DMS153 (cell line): ENCODE measurements around the gene RASGRP3.
"Not testable (repeated sequence)": the region's sequence is repeated elsewhere in the genome, so short reads cannot be mapped to it uniquely, and the experiment has no call there.

Experiments
- DNase-seq: peaks from one replicate; lab custom pipeline; 2025; lab: John Stamatoyannopoulos, UW

The RASGRP3 gene

DNA sequence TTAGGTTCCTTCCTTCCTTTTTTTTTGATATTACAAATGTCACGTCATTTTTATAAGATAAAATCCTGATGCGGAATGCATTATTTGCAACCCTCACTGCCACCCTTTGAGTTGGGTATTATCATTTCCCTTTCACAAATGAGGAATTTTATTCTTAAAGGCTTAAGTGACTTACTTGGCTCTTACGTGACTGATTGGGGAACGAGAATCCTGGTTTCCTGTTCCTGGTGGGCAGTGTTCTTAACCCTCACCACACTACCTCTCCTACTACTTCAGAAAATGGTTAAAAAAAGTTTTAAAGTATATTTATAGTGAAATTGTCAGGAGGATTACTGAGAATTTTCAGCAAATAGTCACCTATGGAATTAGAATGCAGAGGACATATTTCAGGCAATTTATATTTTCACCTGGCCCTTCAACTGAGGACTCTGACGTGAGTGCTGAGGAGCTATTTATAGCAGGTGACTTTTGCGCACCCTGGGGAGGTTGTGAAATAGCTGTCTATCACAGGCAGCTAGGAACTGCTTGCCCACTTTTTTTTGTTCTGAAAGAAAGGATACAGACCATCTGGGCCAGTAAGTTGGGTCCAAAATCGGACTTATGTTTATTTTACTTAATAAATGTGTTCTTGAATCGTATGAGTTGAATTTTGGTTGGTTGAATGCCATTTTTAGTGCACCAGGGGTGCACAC is 18.7 kb upstream of the RASGRP3 start:
- DNase-seq = no peak

DNA sequence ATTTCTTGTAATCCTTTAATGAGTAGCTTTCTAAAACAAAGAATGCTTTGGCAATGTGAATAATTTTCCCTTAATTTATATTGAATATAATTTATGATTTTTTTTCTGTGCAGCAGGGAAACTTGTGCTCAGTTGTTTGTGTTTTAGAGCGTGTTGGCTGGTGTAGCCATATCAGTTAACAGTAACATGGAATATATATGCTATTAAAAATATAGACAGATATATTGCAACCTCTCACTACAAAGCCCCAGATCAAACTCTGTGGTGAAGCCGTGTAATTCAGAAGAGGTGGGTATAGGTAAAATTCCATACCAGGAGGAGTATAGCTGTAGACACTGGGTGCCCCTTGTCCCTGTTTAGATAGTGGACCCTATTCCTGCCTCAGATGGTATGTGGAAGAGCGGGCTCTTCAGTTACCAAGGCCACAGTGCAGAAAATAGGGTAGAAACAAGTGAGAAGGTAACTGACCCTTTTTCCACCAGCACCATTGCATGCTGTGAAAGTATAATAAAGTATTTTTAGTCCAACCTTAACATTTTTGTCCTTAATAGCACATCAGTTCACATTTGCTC is 18.1 kb upstream of the RASGRP3 start:
- DNase-seq = no peak

DNA sequence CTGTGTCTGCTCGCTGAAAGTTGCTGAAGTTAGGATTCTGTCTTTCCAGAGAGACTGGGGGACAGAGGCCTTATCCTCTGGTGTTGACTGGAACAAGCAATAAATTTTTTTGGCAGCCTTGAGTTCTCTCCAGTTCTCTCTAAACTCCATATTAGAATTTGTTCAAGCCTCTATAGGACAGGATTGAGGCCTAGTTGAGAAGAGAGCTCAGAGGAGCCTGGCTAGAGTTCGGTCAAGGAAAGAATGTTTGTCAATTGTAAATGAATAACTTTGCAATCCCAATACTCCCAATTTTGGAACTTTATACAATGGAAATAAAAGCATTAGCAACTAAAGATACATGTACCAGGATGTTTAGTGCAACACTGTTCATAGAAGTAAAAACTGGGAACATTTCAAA is 16.7 kb upstream of the RASGRP3 start:
- no peak for DNase-seq

DNA sequence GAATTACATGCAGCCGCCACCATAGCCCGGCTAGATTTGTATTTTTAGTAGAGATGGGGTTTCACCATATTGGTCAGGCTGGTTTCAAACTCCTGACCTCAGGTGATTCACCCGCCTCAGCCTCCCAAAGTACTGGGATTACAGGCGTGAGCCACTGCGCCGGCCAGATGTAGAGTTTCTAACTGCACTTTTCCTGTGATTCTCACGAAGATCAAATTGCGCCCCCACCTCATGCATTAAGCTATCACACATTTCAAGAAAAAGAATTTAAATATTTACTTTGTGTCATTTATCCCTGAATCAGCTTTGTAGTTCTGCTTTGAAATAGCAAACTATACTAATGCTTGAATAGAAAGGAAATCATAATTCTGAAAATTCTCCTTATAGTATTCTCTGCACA is 13.9 kb upstream of the RASGRP3 start:
- not testable (repeated sequence) for DNase-seq

DNA sequence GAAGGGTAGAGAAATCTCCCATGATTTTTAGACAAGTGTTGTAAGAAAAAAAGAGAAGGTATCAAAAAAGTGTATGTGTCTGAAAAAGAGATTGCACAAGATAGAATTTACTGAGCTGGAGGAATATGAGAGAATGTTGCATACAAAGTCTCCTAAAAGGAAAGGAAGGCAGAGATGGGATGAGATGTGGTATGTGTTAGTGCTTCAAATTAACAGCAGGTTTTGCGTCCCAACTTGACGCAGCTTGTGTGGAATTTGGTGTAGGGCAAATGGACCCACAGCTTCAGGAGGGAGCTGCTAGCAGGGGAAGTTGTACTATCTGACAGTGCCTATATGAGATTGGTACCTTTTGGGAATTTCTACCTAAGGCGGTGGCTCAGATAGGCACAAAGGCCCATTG is 9.0 kb upstream of the RASGRP3 start:
- no peak for DNase-seq

DNA sequence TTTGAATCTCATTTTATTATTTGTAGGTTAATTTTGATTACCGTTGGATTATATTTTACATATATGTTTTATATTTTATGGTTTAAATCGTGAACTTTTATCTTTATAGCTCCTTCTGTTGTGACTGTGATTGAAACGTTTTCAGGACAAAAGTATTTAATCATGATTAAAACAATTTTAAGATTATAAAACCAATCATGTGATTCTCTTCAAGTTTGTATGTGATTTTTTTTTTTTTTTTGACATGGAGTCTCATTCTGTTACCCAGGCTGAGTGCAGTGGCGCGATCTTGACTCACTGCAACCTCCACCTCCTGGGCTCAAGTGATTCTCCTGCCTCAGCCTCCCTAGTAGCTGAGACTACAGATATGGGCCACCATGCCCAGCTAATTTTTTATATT is 7.2 kb upstream of the RASGRP3 start:
- DNase-seq = no peak

DNA sequence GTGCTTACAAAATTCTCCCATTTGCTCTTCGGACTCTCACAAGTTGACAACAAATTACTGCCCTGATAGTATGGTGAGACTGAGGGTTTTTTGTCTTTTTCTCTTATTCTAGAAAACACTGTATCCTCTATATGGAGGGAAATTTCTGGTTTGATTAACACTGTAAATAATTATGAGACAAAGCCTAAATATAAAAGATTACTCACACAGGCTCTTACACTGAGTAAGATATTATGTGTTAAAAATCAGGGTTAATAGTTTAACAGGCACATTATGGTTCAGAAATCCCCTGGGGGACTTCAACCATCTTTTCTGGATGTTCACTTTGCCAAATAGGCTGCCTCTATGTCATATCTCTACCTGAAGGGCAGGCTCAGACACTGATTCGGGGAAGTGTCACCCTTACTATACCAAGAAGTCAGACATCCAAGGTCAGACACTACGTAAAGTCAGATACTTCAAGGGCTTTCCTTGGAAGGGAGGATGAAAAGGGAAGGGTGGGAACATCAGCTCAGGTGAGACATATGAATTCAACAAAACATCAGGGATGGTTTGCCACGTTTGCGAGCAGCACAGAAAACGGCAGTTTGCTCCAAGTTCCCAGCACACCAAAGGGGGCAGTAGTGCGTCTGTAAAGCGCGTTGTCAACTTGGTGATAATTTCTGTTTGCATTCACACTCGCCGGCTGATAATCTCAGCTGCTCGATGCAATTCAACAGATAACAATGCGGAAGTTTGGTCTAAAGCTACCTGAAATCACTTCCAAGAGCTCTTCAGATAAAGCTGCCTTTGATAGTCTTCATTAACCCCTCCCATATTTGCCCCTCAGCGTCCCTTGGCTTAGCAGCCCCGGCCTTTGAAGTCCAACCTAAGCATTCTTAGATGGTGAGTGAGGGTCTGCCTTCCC is 972 bp upstream of the RASGRP3 start:
- peak; percentile 43 for DNase-seq

DNA sequence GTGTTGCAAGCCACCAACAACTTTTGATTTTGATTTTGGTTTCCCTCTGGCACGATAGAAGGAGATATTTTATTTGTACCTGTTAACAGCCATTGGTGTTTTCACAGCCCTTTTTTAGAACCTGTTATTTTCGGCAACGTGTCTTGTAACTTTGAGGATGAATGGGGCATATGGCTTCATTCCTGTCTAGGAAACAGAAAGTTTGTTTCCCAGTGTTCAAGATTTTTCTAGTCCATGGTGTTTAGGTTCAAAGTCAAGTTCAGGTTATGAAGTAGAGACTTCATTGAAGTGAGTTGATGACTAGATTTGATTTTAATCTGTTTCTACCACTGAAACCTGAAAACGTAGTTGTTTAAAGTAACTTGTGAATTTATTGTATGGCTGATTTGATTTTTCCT is 343 bp downstream of the RASGRP3 start:
- DNase-seq = no peak

DNA sequence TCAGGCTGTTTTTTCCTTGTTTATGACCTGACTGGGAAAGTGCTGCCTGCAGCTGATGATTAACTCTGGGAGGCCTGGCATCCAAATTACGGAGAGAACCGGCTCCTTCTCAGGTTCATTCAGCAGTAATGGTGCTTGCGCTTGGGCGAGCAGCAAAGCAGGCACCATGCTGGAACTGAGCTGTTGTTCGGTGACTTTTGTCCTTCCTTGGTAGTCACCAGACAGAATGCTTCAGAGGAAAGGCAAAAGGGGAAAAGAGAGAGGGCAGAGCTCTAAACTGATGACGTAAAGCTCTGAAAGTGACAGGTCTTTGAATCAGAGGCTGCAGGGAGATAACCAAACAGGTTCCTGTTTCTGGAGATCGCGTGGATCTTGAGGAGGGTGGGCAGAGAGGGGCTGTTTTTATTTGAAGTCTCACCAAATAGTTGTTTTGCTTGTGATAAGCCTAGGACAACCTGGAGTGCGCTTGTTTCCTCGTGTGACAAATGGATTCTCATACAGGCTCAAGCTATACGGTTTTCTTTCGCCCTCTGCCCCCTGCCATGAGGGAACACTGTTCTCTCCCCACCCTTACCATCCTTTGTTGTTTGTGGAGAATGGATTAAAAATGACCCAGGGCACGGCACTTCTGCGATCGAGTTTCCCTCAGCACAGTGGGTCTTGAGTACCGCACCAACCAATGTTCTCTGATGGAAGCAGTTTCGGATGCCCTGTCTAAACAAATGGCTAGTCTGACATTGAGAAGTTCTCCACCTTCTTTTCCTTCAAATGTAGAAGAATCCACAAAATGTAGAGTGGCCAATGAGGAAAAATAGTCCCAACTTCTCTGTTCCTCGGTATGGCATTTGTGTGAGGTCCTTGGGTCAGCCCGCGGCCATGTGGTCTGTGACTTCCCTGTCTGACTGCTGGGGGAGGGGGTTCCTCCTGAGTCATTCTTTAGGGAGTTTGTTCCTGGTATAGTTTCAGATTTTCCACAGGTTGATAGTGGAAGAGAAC is 1.3 kb downstream of the RASGRP3 start:
- no peak for DNase-seq

DNA sequence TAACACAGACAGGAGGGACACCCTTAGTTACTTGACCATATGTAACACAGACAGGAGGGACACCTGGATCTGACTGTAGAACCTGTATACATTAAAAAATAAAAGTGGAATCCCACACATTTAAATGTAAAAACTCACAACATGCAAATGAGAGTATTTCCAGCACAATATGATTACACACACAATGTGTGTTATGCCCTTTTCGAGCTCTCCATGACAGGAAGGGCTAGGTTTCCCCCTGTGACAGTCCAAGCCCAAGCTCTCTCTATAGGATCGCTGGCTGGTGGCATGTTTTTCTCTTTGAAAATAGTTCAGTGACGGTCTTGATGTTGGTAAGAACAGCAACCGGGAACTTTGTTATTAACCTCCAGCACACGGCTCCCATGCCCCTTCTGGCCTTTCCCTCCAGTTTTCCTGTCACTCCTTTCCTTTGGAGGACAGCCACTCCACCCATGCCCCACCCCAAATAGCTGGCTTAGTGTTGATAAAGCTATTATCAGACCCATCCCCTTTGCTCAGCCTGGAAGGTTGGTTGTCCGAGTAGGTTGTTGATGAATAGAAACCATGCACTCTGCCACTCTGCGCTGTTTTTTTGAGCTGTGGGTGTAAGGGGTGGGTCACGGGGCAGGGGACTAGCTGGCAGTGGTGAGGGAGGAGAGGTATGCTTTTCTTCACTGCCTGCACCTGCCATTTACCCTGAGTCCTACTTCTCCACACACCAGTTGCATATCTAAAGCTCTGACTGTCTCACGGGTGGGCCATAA is 2.7 kb downstream of the RASGRP3 start:
- DNase-seq = no peak

DNA sequence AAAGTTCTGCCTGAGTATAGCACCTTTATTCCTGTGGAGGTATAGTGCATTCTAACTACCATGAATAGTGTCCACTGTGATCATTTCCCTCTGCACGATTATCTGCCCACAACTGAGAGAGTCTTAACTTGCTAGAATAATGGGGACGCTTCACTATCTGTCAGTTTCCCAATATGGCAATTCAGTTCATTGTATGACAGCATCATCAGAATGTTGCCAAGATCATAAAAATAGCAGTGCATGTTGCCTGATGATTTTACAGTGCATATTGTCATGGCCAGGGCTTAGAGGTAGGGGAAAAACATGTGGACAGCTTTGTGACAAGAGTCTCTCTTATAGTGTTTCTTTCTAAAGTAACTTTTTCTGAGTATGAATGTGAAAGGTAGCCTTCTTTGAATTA is 6.1 kb downstream of the RASGRP3 start:
- no peak for DNase-seq

DNA sequence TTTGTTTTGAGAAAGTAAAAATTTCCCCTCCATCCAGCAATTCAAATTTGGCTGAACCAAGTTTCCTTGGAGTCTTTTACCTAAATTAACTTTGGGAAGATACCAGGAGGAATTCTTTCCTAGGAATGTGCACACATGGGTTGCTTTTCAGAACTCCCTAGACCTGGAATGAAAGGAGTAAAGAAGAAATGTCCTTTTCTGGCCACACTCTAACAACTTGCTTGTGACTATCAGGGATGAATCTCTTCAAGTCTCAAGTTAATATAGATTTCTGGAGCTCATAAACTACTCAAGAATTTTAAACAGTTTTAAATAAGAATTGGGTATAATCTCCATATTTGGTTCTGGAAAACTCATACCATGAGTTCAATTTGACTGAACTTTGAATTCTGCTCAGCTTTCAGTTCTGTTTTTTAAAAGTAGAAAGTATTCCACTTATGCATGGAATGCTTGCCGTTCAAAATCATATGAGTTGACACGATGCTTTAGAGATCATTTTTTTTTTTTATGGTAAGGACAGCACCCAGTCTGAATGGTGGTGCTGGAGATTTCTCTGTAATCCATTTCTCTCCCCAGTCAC is 7.7 kb downstream of the RASGRP3 start:
- DNase-seq = no peak

DNA sequence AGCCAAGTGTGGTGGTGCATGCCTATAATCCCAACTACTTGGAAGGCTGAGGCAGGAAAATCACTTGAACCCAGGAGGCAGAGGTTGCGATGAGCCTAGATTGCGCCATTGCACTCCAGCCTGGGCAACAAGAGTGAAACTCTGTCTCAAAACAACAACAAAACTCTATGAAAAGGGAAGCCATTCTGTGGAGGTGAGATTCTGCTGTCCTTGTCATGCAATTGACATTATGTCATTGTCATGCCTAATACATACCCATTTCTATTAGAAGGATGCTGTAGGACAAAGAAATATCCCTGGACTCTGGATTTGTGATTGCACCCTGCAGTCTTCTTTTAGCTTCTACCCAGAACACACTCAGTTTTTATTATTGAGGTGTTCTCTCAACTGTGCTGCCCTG is 8.6 kb downstream of the RASGRP3 start:
- no peak for DNase-seq

DNA sequence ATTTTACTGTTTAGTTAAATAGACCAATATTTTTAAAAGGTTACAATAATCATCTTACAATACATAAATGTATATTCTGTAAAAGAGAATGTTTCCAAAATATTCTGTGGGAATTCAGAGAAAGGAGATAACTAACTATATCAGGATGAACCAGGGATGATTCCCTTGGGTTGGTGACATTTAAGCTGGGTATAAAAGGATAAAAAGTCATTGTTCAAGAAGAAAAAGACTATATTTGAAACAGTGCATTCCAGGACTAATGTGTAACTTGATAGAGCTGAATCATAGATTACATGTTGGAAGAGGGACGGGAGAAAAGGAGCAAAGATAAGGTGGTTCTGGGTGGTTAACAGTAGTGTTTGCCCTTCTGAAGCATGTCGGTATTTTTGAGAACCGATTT is 10.1 kb downstream of the RASGRP3 start:
- no peak for DNase-seq

DNA sequence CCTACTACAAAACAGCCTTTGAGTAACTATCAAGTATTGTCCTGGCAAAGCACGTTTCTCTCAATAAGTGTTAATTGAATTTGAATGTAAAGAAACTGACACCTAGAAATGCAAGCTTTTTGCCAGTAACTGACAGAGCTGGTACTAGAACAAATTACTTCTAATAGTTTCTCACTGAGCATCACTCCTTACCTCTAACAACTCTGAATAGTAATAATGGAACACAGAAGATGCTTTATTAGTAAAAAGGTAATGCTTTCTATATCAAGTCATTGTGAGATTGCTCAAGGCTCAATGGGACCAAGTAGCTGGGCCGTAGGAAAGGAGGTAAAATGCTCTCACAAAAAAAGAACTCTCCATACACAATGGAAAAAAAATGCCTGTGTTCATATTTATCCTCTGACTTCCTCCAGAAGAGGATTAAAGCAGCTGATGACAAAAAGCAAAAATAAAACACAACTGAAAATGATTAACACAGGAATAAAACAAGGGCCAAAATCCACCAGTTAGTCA is 11.8 kb downstream of the RASGRP3 start:
- no peak for DNase-seq

DNA sequence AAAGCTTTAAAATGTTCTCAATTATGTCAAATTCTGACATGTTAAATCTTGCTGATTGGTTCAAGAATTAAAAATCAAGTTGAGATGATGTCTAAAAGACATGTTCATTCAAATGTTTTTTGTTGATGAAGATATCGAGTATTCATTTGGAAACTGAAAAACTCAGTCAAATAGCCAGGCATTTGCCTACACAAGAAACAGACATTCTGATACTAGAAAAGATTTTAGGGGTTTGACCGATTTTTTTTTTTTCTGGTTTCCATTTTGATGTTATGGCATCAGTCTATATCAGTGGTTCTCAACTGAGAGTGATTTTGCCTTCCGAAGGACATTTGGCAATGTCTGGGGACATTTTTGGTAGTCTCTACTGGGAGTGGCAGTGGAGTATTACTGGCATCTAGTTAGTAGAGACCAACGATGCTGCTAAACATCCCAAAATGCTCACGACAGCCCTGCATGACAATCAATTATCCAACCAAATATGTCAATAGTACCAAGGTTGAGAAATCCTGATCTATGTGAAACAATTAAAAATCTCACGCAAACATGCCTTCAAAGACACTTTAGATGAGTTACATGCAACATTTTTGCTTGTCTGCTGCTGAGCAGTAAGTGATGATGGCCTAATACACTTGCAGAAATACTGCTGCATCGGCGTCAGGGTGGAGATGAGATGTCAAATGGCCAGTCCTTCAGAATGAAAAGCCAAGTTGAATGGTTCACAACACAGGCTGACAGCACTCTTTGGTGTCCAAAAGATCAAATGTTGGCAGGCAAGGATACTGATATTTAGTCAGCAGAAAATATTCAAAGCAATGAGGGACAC is 12.5 kb downstream of the RASGRP3 start:
- no peak for DNase-seq

DNA sequence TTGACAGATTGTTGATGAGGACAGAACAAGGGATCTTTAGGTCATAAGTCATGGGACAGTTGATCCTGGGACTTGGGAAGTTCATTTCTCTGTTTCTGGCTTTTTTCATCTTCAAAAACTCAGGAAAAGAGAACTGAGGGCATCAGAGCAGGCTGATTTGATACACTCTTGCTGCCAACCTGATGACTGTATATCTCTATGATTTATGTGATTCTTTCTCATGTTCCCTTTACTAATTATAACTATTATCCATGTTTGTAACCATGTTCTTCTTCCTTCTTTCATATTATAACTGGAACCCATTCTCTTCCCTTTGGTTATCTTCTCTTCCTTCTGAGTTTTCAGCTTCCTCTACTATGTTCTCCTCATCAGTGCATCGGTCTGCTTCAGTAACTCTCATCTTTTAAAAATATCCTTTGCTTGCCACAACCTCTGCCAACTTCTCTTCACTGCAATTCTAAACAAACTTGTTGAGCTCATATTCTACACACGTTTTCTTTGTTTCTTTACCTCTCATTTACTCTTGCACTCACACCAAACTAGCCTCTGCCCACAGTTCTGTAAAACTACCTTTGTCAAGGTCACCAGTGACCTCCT is 13.5 kb downstream of the RASGRP3 start:
- no peak for DNase-seq

DNA sequence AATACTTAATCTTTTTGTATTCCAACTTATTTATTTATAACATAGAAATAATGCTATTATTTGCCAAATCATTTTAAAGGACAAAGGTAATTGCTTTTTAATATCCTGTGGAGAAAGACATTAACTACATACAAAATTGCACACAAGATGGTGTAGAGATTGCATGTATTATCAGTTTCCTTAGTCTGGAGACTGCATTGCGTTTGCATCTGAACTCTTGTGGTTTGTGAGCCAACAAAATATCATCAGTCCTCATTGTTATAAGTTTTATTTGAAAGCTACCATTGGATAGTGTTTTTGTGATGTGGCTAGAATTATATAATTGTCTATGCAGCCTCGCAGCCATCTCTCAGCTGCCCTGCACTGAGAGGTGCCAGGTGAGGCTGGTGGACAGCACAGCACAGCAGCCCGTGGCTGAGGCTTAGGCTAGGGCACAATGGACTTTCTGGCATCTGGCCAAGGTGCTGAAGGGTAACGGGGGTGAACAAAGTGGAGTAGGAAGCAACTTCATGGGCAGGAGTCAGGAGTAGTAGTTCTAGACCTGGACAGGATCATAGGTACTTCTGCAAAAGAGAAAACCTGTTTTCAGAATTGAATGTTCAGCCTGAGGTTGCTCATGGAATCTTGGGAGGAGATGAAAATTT is 15.1 kb downstream of the RASGRP3 start:
- no peak for DNase-seq
